Keratinocyte (primary cell): Measurements from ENCODE around the gene PMF1.

ENCODE experiments used
- CTCF ChIP-seq, 3 experiments: IDR thresholded peaks in 1 of 3; conservative IDR thresholded peaks in 1 of 3; optimal IDR thresholded peaks in 1 of 3; 2 replicates in 2 of 3; 3 replicates in 1 of 3; pipeline versions ENCODE3 to v1.5.1; 2011; ENCODE audit warnings: low read length in 3 of 3, mild to moderate bottlenecking in 3 of 3, moderate library complexity in 2 of 3, control low read depth in 1 of 3, inconsistent platforms in 1 of 3; ENCODE audit not compliant: insufficient read depth in 2 of 3; ENCODE audit errors: extremely low read depth in 1 of 3
- EZH2 ChIP-seq: IDR thresholded peaks from one replicate; pipeline ENCODE4 v1.6.1; 2012; ENCODE audit warnings: inconsistent platforms, mild to moderate bottlenecking, low read length, moderate library complexity

- no peak for TF ChIP-seq CTCF (optimal IDR thresholded peaks at IDR 0.05 in 1 of 3, IDR thresholded peaks at IDR 0.05 in 1 of 3, conservative IDR thresholded peaks at IDR 0.05 in 1 of 3; ENCODE audit: extremely low read depth in 1 of 3, insufficient read depth in 2 of 3, low read length in 3 of 3)
- no peak for TF ChIP-seq EZH2
Measured at GRCh38 chr1:156263288-156263655, 50.5 kb downstream of the PMF1 start.
